SK-N-SH (cell line): ENCODE data around the gene TCN2. TPM values are rescaled to one million over a fixed set of nuclear protein-coding genes. Genes with fewer than 3 reads are reported as not detected.

Experiments
- CTCF ChIA-PET: fragments of 300-600, 350-600 bp; formaldehyde crosslinking; extraction: SDS; loops from one replicate; lab custom pipeline; 2021; lab: Yijun Ruan, JAX
- POLR2A ChIA-PET: fragments of 350-600 bp; sonication (Branson Sonifier 250); formaldehyde crosslinking; extraction: SDS; loops from one replicate; lab custom pipeline; 2020; ENCODE audit warnings: antibody characterized with exemption, inconsistent platforms; lab: Yijun Ruan, JAX
- DNase-seq: peaks from one replicate; pipeline ENCODE4 v3.0.0; 2012
- H2AFZ ChIP-seq: fragments of 200-600 bp; sonication (generic); 2 replicates; pipeline ENCODE4 v1.8.1; 2016; ENCODE audit warnings: antibody characterized with exemption, mild to moderate bottlenecking, low read depth
- H3F3A ChIP-seq: fragments of 200-600 bp; sonication (generic); replicated peaks from 2 replicates; pipeline ENCODE3; 2016; ENCODE audit warnings: antibody characterized with exemption, mild to moderate bottlenecking; ENCODE audit not compliant: insufficient read depth
- H3K27ac ChIP-seq, 2 experiments: fragments of 200-500 bp in 1 of 2; fragments of 200-600 bp in 1 of 2; sonication (Bioruptor generic) in 1 of 2; sonication (generic), shearing (Covaris generic) in 1 of 2; 2 replicates each; pipeline versions ENCODE4 v1.5.1 to v1.6.1; 2014 to 2016; ENCODE audit warnings: low read depth in 2 of 2, inconsistent platforms in 1 of 2, low read length in 1 of 2, mild to moderate bottlenecking in 1 of 2, mixed read lengths in 1 of 2
- H3K27me3 ChIP-seq: fragments of 200-600 bp; sonication (generic), shearing (Covaris generic); 2 replicates; pipeline ENCODE4 v1.6.1; 2016; ENCODE audit warnings: mixed run types; ENCODE audit not compliant: insufficient read depth
- H3K36me3 ChIP-seq, 2 experiments: fragments of 200-500 bp in 1 of 2; fragments of 200-600 bp in 1 of 2; sonication (Bioruptor generic) in 1 of 2; sonication (generic) in 1 of 2; replicated peaks in 1 of 2; 2 replicates each; pipeline versions ENCODE3 to v1.5.1; 2014 to 2016; ENCODE audit warnings: low read length in 1 of 2, mild to moderate bottlenecking in 1 of 2; ENCODE audit not compliant: insufficient read depth in 2 of 2, control insufficient read depth in 1 of 2
- H3K4me1 ChIP-seq, 2 experiments: fragments of 200-500 bp in 1 of 2; fragments of 200-600 bp in 1 of 2; sonication (Bioruptor generic) in 1 of 2; sonication (generic), shearing (Covaris generic) in 1 of 2; 2 replicates each; pipeline versions ENCODE4 v1.5.1 to v1.6.1; 2014 to 2016; ENCODE audit warnings: low read depth in 1 of 2, low read length in 1 of 2, mixed run types in 1 of 2; ENCODE audit not compliant: insufficient read depth in 2 of 2, control insufficient read depth in 1 of 2
- H3K4me2 ChIP-seq: fragments of 200-600 bp; sonication (generic), shearing (Covaris generic); 2 replicates; pipeline ENCODE4 v1.6.1; 2017; ENCODE audit warnings: mixed run types
- H3K4me3 ChIP-seq, 2 experiments: fragments of 200-500 bp in 1 of 2; fragments of 200-600 bp in 1 of 2; sonication (Bioruptor generic) in 1 of 2; sonication (generic), shearing (Covaris generic) in 1 of 2; 2 replicates each; pipeline versions ENCODE4 v1.5.1 to v1.8.1; 2014 to 2016; ENCODE audit warnings: low read depth in 2 of 2, inconsistent platforms in 1 of 2, low read length in 1 of 2, mild to moderate bottlenecking in 1 of 2, mixed read lengths in 1 of 2, moderate library complexity in 1 of 2
- H3K79me2 ChIP-seq: fragments of 200-600 bp; sonication (generic); 2 replicates; pipeline ENCODE4 v1.8.1; 2017; ENCODE audit warnings: mild to moderate bottlenecking; ENCODE audit not compliant: insufficient read depth
- H3K9ac ChIP-seq: fragments of 200-600 bp; sonication (generic); 2 replicates; pipeline ENCODE4 v1.6.1; 2017; ENCODE audit warnings: mixed run types
- H3K9me2 ChIP-seq: fragments of 200-600 bp; sonication (generic); 2 replicates; pipeline ENCODE4 v1.6.1; 2017; ENCODE audit warnings: mixed run types
- H3K9me3 ChIP-seq: fragments of 200-600 bp; sonication (generic); 2 replicates; pipeline ENCODE4 v1.6.1; 2017; ENCODE audit warnings: mixed run types, mild to moderate bottlenecking, moderate library complexity
- H4K20me1 ChIP-seq: fragments of 200-600 bp; sonication (generic); 2 replicates; pipeline ENCODE4 v1.6.1; 2017; ENCODE audit warnings: mild to moderate bottlenecking, mixed run types; ENCODE audit not compliant: insufficient read depth
- ELF1 ChIP-seq: IDR thresholded peaks from 2 replicates; pipeline ENCODE4 v1.4.0; 2012
- EP300 ChIP-seq, 2 experiments: IDR thresholded peaks; 2 replicates each; pipeline versions ENCODE4 v1.4.0 to v1.6.1; 2012; ENCODE audit warnings: borderline replicate concordance in 1 of 2, low read depth in 1 of 2, low read length in 1 of 2
- EZH2phosphoT487 ChIP-seq: fragments of 200-600 bp; sonication (generic); IDR thresholded peaks from 2 replicates; pipeline ENCODE4 v1.6.1; 2017; ENCODE audit warnings: low read depth, mixed run types, mild to moderate bottlenecking, antibody characterized with exemption, moderate library complexity, borderline replicate concordance
- FOXM1 ChIP-seq: IDR thresholded peaks from 2 replicates; pipeline ENCODE4 v1.4.0; 2012; ENCODE audit warnings: low read depth, mild to moderate bottlenecking
- GATA2 ChIP-seq: sonication (generic); formaldehyde crosslinking; IDR thresholded peaks from 2 replicates; pipeline ENCODE4 v1.5.0; 2020; ENCODE audit warnings: mild to moderate bottlenecking, missing genetic modification reagents
- NRF1 ChIP-seq: IDR thresholded peaks from 2 replicates; pipeline ENCODE4 v1.6.1; 2012; ENCODE audit warnings: low read depth, mild to moderate bottlenecking, low read length
- RFX5 ChIP-seq: IDR thresholded peaks from 2 replicates; pipeline ENCODE4 v1.6.1; 2012; ENCODE audit warnings: mild to moderate bottlenecking, improper control_type of control experiment, low read length
- RXRA ChIP-seq: IDR thresholded peaks from 2 replicates; pipeline ENCODE4 v1.4.0; 2012; ENCODE audit warnings: low read depth, mild to moderate bottlenecking, borderline replicate concordance
- SIN3A ChIP-seq: IDR thresholded peaks from 2 replicates; pipeline ENCODE4 v1.6.1; 2012; ENCODE audit warnings: low read depth, mild to moderate bottlenecking, low read length, moderate library complexity, borderline replicate concordance
- YY1 ChIP-seq: IDR thresholded peaks from 2 replicates; pipeline ENCODE4 v1.4.0; 2012; ENCODE audit warnings: low read depth, mild to moderate bottlenecking
- WGBS: methylation state at CpG from one replicate; pipeline ENCODE4 v1.1.6; 2017; ENCODE audit warnings: low lambda C conversion rate; 5-methylcytosine and 5-hydroxymethylcytosine counted together
- polyA plus RNA-seq, 3 experiments: library from polyadenylated mRNA; depleted of rRNA; stranded (reverse); fragments of >200 nt; gene quantifications; 2 replicates each; pipeline ENCODE4 v1.2.3, GENCODE V29; 2012
- TF ChIP-seq, protein P1 (sequence below): IDR thresholded peaks from 2 replicates; pipeline ENCODE4 v1.4.0; 2012; ENCODE audit warnings: low read depth, borderline replicate concordance
- TF ChIP-seq, protein P2 (sequence below): fragments of 150-350 bp; IDR thresholded peaks from 2 replicates; pipeline ENCODE4 v1.6.1; 2016; ENCODE audit warnings: mild to moderate bottlenecking, low read depth, low read length
- TF ChIP-seq, protein P3 (sequence below): IDR thresholded peaks from 2 replicates; pipeline ENCODE4 v1.4.0; 2012; ENCODE audit warnings: low read depth, borderline replicate concordance
- TF ChIP-seq, protein P4 (sequence below): IDR thresholded peaks from 2 replicates; pipeline ENCODE4 v1.4.0; 2012; ENCODE audit warnings: low read depth

The TCN2 gene
- polyA plus RNA-seq, 1 of the 3 experiments (the other 2 are of a cell fraction), result 4.1 TPM

DNA sequence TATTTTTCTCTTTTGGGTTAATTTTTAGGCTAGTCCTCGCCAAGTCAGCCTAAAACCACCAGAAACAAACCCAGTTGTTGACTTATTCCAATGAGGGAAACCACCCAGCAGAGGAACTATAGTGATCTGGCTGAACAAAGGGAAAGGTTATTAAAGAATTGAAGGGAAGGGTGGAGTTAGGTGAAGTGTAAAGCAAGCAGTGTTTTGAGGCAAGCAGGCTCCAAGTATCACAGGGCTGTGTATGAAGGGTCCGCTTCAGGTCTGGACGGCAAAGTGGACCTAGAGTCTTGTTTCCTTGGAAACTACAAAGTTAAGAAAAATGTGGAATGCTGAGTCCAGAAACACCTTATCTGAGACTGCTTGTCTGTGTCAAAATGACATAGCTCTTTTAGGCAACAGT is 3.2 kb upstream of the TCN2 start:
- TF ChIP-seq, protein P1, sequence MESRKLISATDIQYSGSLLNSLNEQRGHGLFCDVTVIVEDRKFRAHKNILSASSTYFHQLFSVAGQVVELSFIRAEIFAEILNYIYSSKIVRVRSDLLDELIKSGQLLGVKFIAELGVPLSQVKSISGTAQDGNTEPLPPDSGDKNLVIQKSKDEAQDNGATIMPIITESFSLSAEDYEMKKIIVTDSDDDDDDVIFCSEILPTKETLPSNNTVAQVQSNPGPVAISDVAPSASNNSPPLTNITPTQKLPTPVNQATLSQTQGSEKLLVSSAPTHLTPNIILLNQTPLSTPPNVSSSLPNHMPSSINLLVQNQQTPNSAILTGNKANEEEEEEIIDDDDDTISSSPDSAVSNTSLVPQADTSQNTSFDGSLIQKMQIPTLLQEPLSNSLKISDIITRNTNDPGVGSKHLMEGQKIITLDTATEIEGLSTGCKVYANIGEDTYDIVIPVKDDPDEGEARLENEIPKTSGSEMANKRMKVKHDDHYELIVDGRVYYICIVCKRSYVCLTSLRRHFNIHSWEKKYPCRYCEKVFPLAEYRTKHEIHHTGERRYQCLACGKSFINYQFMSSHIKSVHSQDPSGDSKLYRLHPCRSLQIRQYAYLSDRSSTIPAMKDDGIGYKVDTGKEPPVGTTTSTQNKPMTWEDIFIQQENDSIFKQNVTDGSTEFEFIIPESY, result no peak
- TF ChIP-seq YY1, result no peak
- no peak for TF ChIP-seq NRF1
- TF ChIP-seq, protein P2, sequence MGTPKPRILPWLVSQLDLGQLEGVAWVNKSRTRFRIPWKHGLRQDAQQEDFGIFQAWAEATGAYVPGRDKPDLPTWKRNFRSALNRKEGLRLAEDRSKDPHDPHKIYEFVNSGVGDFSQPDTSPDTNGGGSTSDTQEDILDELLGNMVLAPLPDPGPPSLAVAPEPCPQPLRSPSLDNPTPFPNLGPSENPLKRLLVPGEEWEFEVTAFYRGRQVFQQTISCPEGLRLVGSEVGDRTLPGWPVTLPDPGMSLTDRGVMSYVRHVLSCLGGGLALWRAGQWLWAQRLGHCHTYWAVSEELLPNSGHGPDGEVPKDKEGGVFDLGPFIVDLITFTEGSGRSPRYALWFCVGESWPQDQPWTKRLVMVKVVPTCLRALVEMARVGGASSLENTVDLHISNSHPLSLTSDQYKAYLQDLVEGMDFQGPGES, result no peak
- TF ChIP-seq, all 33 proteins: peak for 0
- POLR2A ChIA-PET, result no interaction called here
- H3K27ac ChIP-seq, result no peak overlapping the region
- DNase-seq, result no peak
- H3K9ac ChIP-seq, result no peak overlapping the region
- CTCF ChIA-PET, result interaction anchor here (1.0 to 1.5 kb wide), 4 partner anchors 10 to 31 kb away, joined by 3 to 5 read pairs (median 4); partner anchors contain the start of gene PES1
- peaks cover 4% of the 10 kb centered on the region for H3F3A ChIP-seq
- no peak overlapping the region for H3K4me2 ChIP-seq
- no peaks in the 10 kb centered on the region for H3K9me2 ChIP-seq
- H3K36me3 ChIP-seq, result no peaks in the 10 kb centered on the region
- 86% methylated on average over 3 of the region's 3 CpGs for WGBS
- no peak overlapping the region for H3K4me3 ChIP-seq
- H3K9me3 ChIP-seq, result no peaks in the 10 kb centered on the region
- H4K20me1 ChIP-seq, result no peaks in the 10 kb centered on the region
- H2AFZ ChIP-seq, result no peak overlapping the region
- peaks cover 8 to 10% of the 10 kb centered on the region in 2 experiments; a peak in 2 of 4 replicates for H3K4me1 ChIP-seq
- H3K79me2 ChIP-seq, result no peaks in the 10 kb centered on the region
- no peaks in the 10 kb centered on the region for H3K27me3 ChIP-seq

DNA sequence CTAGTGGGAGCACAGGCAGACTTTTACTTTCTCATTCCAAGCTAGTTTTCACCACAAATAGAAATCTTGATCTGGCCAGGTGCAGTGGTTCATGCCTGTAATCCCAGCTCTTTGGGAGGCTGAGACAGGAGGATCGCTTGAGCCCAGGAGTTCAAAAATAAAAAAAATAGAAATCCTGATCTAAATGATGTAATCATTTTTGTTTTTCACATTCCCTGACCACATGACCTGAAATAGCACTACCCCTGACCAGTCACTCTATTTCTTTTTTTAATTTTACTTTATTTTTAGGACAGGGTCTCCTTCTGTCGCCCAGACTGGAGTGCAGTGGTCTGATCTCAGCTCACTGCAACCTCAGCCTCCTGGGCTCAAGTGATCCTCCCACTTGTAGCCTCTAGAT is 2.3 kb upstream of the TCN2 start:
- Histone ChIP-seq H3K79me2 (no peaks in the 10 kb centered on the region), H2AFZ (no peak overlapping the region), H3K4me3 (no peak overlapping the region), H4K20me1 (no peaks in the 10 kb centered on the region), H3K9me2 (no peaks in the 10 kb centered on the region), H3K9me3 (no peaks in the 10 kb centered on the region), H3K27me3 (no peaks in the 10 kb centered on the region), H3K4me1 (peaks cover 10 to 15% of the 10 kb centered on the region in 2 experiments; a peak in 2 of 4 replicates), H3K36me3 (no peaks in the 10 kb centered on the region), H3K4me2 (no peak overlapping the region), H3K27ac (no peak overlapping the region), H3K9ac (no peak overlapping the region), H3F3A (peaks cover 4% of the 10 kb centered on the region)
- POLR2A ChIA-PET, result no interaction called here
- CTCF ChIA-PET, result interaction anchor here (1.0 to 1.4 kb wide), 5 partner anchors 13 to 150 kb away, joined by 3 to 6 read pairs (median 4); partner anchors contain the start of gene PES1
- no peak for DNase-seq
- WGBS, result 95% methylated on average over 2 of the region's 2 CpGs
- TF ChIP-seq, protein P3, sequence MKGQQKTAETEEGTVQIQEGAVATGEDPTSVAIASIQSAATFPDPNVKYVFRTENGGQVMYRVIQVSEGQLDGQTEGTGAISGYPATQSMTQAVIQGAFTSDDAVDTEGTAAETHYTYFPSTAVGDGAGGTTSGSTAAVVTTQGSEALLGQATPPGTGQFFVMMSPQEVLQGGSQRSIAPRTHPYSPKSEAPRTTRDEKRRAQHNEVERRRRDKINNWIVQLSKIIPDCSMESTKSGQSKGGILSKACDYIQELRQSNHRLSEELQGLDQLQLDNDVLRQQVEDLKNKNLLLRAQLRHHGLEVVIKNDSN, result no peak
- no peak for TF ChIP-seq GATA2 (CRISPR knock-in tag)
- TF ChIP-seq RXRA, result no peak
- TF ChIP-seq RFX5, result no peak
- no peak for TF ChIP-seq FOXM1
- TF ChIP-seq, protein P1, result no peak
- no peak for TF ChIP-seq ELF1
- no peak for TF ChIP-seq SIN3A
- TF ChIP-seq, protein P2, result no peak
- TF ChIP-seq EP300 (IDR thresholded peaks at IDR 0.05; ENCODE audit: borderline replicate concordance in 1 of 2, low read depth in 1 of 2, low read length in 1 of 2), result no peak
- TF ChIP-seq, protein P4, sequence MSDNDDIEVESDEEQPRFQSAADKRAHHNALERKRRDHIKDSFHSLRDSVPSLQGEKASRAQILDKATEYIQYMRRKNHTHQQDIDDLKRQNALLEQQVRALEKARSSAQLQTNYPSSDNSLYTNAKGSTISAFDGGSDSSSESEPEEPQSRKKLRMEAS, result no peak
- no peak for TF ChIP-seq EZH2phosphoT487
